ENCODE measurements around the gene GFM1. TPM values are rescaled to one million over a fixed set of nuclear protein-coding genes. Genes with fewer than 3 reads are reported as not detected.

GFM1 gene
- total RNA-seq, 1 donor from 2014 or later: 56.4 TPM

GRCh38 chr3:158651192-158651591 is 6.9 kb downstream of the GFM1 start:
- Mint-ChIP-seq H3K9me3 (no peaks in the 10 kb centered on the region), H3K4me1 (peaks cover 3% of the 10 kb centered on the region), H3K27ac (no peak overlapping the region), H3K27me3 (no peaks in the 10 kb centered on the region), H3K36me3 (ENCODE audit: low read depth) (peaks cover 76% of the 10 kb centered on the region), H3K4me3 (no peak overlapping the region)
- DNase-seq: no peak
- no peak for ATAC-seq (ENCODE audit: low read depth)
- intact Hi-C loops (cut with micrococcal nuclease): no loop called here
- TF ChIP-seq, protein P1, sequence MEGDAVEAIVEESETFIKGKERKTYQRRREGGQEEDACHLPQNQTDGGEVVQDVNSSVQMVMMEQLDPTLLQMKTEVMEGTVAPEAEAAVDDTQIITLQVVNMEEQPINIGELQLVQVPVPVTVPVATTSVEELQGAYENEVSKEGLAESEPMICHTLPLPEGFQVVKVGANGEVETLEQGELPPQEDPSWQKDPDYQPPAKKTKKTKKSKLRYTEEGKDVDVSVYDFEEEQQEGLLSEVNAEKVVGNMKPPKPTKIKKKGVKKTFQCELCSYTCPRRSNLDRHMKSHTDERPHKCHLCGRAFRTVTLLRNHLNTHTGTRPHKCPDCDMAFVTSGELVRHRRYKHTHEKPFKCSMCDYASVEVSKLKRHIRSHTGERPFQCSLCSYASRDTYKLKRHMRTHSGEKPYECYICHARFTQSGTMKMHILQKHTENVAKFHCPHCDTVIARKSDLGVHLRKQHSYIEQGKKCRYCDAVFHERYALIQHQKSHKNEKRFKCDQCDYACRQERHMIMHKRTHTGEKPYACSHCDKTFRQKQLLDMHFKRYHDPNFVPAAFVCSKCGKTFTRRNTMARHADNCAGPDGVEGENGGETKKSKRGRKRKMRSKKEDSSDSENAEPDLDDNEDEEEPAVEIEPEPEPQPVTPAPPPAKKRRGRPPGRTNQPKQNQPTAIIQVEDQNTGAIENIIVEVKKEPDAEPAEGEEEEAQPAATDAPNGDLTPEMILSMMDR (IDR thresholded peaks at IDR 0.05): no peak
- POLR2A ChIA-PET: no interaction called here
- CTCF ChIA-PET: no interaction called here

DNA sequence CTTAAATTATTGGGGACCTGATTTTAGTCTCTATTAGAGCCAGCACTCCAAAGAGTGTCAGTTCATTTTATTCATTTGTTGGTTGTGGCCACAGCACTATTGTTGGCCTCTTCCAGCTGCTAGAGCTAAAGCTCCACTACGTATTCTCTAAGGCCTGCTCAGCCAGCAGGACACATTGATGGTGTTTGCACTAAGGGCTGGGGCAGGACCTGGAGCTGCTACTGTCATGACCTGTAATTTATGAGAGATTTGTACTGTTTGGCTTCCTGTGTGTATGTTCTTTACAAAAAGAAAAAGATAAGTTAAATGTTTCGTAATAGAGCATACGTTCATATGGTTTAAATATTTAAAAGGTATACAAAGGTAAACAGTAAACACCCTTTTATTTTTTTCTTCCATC is 8.1 kb downstream of the GFM1 start:
- DNase-seq: no peak
- ChIA-PET POLR2A (no interaction called here), CTCF (interaction anchor here (1.0 kb wide), 1 partner anchor 20 kb away, joined by 3 read pairs; the partner anchor contains the start of gene LXN)
- Mint-ChIP-seq H3K4me1 (no peaks in the 10 kb centered on the region), H3K27ac (no peak overlapping the region), H3K9me3 (no peaks in the 10 kb centered on the region), H3K36me3 (ENCODE audit: low read depth) (peaks cover 72% of the 10 kb centered on the region), H3K4me3 (no peak overlapping the region), H3K27me3 (no peaks in the 10 kb centered on the region)
- ATAC-seq (ENCODE audit: low read depth): no peak
- intact Hi-C loops (cut with micrococcal nuclease): no loop called here
- TF ChIP-seq, protein P1 (IDR thresholded peaks at IDR 0.05): no peak

DNA sequence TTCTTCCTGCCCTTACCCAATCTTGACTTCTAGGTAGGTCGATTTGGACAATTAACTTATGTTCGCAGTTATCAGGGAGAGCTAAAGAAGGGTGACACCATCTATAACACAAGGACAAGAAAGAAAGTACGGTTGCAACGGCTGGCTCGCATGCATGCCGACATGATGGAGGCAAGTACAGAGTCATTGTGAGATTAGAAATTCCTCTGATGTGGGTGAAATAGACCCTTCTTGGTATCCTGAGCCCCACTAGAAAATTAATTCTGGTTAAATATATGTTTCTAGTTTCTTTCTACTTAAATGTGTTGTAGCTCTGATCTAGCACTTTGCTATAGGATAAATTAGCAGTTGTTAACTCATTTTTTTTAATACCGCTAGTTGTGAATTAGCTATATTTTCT is 14.6 kb downstream of the GFM1 start:
- Mint-ChIP-seq H3K27ac (no peak overlapping the region), H3K9me3 (no peaks in the 10 kb centered on the region), H3K27me3 (no peaks in the 10 kb centered on the region), H3K4me1 (no peaks in the 10 kb centered on the region), H3K36me3 (ENCODE audit: low read depth) (peaks cover 67% of the 10 kb centered on the region), H3K4me3 (no peak overlapping the region)
- TF ChIP-seq, protein P1 (IDR thresholded peaks at IDR 0.05): no peak
- ChIA-PET CTCF (interaction anchor here (0.7 to 3.1 kb wide), 5 partner anchors 8 to 133 kb away, joined by 3 to 23 read pairs (median 4); partner anchors contain the start of gene GFM1), POLR2A (interaction anchor here (2.4 kb wide), 1 partner anchor 14 kb away, joined by 12 read pairs; the partner anchor contains the start of gene GFM1)
- intact Hi-C loops (cut with micrococcal nuclease): loop anchor here (1.0 to 2.0 kb wide), 3 partner anchors 14 to 132 kb away; partner anchors contain the start of genes GFM1 and LXN
- ATAC-seq (ENCODE audit: low read depth) (no peak), DNase-seq (no peak)

DNA sequence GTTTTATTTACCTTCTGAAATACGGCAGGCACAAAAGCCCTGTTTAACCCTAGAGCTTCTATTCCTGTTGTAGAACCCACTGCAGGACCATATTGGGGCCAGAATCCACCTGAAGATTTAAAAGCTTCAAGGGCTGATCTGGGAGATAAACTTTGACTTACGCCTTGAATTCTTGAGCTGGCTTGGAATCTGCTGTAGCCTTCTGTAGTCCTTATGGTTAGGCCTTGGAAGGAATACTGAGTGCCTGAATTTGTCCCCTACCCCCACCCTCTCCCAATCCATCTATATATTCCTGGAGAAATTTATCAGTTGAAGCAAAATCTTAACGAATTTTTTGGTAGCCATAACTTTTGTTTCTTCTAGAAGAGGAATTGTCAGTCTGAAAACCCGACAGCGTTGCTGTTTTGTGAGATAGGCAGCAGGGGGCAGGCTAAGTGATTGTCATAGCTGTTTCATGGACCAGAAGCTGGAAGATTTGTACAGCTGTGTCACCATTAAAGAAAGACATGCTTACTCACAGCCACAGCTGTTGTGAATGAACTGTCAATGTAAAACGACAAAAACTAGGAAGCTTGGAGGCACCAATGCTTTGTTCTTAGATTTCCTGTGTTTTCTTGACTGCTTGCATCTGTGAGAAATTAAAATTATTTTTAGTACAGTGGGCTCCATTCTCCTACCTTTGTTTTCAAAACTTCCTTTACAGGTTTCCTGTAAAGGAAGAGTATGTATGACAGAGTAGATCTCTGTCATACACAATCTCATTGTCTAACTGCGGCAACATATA is 15.3 kb downstream of the GFM1 start:
- no peak overlapping the region for H3K27ac Mint-ChIP-seq
- no peaks in the 10 kb centered on the region for H3K4me1 Mint-ChIP-seq
- TF ChIP-seq, protein P1 (IDR thresholded peaks at IDR 0.05): peak; percentile 17
- POLR2A ChIA-PET: interaction anchor here (2.4 kb wide), 1 partner anchor 15 kb away, joined by 12 read pairs; the partner anchor contains the start of gene GFM1
- H3K4me3 Mint-ChIP-seq: no peak overlapping the region
- CTCF ChIA-PET: interaction anchor here (1.0 to 3.1 kb wide), 7 partner anchors 15 to 135 kb away, joined by 3 to 23 read pairs (median 4); partner anchors contain the start of gene GFM1
- ATAC-seq (ENCODE audit: low read depth) (peak; percentile 62), DNase-seq (no peak)
- peaks cover 69% of the 10 kb centered on the region for H3K36me3 Mint-ChIP-seq (ENCODE audit: low read depth)
- no peaks in the 10 kb centered on the region for H3K27me3 Mint-ChIP-seq
- intact Hi-C loops (cut with micrococcal nuclease): loop anchor here (1.0 to 2.0 kb wide), 3 partner anchors 13 to 132 kb away; partner anchors contain the start of genes GFM1 and LXN
- H3K9me3 Mint-ChIP-seq: no peaks in the 10 kb centered on the region

- intact Hi-C loops (cut with micrococcal nuclease): no loop called here
- H3K27me3 Mint-ChIP-seq: no peaks in the 10 kb centered on the region
- H3K4me1 Mint-ChIP-seq: no peaks in the 10 kb centered on the region
- H3K9me3 Mint-ChIP-seq: no peaks in the 10 kb centered on the region
- ChIA-PET POLR2A (interaction anchor here (2.4 kb wide), 1 partner anchor 16 kb away, joined by 12 read pairs; the partner anchor contains the start of gene GFM1), CTCF (interaction anchor here (0.8 to 3.1 kb wide), 7 partner anchors 12 to 599 kb away, joined by 3 to 20 read pairs (median 4); partner anchors contain the start of genes GFM1 and LXN)
- ATAC-seq (ENCODE audit: low read depth) (no peak), DNase-seq (no peak)
- peaks cover 74% of the 10 kb centered on the region for H3K36me3 Mint-ChIP-seq (ENCODE audit: low read depth)
- no peak overlapping the region for H3K4me3 Mint-ChIP-seq
- H3K27ac Mint-ChIP-seq: no peak overlapping the region
- TF ChIP-seq, protein P1 (IDR thresholded peaks at IDR 0.05): no peak
These were observed 16.4 kb downstream of the GFM1 start for GRCh38 chr3:158660711-158661110.

Data from activated B cell treated with CpG ODN at 0.5 μM for 24 hours (primary cell).